GM12874 (cell line): ENCODE results near the gene HAUS7.

Source experiments
- TF ChIP-seq, protein P1 (sequence below): IDR thresholded peaks from 2 replicates; pipeline ENCODE4 v1.5.1; 2011; ENCODE audit warnings: low read depth, mild to moderate bottlenecking, control low read depth, low read length, moderate library complexity; ENCODE audit not compliant: insufficient read depth

The HAUS7 gene

DNA sequence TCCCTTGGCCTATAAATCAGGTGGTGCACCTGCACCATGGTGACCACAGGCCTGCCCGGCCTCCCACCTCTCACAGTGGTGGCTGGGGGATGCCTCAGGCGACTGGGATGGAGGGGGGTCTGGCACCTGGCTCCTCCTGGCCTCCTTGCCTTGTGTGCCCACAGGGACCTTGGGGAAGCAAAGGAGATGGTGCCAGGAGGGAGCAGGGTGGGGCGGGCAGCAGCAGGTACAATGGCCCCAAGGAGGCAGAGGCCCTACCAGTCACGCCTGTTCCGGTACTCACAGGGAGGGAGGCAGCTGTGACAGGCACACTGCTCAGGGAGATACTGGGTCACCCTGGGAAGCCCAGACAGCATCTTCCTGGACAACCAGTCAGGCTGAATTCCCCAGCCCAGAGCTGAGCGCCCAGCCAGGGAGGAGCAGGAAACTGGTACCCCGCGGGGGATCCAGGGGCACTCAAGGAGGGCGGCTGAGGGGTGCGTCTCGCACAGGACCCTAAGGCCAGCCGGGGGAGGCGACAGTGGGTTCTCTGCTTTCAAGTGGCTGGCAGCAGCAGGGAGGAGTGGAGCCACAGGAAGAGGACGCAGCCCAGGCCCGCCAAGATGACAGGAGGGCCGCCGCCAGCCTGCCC lies 23.3 kb downstream of the HAUS7 start:
- TF ChIP-seq, protein P1, sequence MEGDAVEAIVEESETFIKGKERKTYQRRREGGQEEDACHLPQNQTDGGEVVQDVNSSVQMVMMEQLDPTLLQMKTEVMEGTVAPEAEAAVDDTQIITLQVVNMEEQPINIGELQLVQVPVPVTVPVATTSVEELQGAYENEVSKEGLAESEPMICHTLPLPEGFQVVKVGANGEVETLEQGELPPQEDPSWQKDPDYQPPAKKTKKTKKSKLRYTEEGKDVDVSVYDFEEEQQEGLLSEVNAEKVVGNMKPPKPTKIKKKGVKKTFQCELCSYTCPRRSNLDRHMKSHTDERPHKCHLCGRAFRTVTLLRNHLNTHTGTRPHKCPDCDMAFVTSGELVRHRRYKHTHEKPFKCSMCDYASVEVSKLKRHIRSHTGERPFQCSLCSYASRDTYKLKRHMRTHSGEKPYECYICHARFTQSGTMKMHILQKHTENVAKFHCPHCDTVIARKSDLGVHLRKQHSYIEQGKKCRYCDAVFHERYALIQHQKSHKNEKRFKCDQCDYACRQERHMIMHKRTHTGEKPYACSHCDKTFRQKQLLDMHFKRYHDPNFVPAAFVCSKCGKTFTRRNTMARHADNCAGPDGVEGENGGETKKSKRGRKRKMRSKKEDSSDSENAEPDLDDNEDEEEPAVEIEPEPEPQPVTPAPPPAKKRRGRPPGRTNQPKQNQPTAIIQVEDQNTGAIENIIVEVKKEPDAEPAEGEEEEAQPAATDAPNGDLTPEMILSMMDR = no peak

DNA sequence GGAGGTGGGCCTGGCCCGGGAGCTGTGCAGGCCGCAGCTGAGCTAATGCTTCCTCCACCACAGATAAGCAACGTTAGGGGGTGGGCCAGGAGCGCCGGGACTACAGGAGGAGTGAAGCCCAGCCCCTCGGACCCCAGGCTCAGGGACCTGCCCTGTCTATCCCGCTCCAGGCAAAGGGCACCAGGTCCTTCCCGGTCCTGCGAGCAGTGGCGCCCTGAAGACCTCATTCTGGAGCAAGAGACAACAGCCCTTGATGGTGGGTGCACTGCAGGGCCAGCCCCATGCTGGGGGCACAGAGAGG lies 23.8 kb downstream of the HAUS7 start:
- TF ChIP-seq, protein P1 = no peak

DNA sequence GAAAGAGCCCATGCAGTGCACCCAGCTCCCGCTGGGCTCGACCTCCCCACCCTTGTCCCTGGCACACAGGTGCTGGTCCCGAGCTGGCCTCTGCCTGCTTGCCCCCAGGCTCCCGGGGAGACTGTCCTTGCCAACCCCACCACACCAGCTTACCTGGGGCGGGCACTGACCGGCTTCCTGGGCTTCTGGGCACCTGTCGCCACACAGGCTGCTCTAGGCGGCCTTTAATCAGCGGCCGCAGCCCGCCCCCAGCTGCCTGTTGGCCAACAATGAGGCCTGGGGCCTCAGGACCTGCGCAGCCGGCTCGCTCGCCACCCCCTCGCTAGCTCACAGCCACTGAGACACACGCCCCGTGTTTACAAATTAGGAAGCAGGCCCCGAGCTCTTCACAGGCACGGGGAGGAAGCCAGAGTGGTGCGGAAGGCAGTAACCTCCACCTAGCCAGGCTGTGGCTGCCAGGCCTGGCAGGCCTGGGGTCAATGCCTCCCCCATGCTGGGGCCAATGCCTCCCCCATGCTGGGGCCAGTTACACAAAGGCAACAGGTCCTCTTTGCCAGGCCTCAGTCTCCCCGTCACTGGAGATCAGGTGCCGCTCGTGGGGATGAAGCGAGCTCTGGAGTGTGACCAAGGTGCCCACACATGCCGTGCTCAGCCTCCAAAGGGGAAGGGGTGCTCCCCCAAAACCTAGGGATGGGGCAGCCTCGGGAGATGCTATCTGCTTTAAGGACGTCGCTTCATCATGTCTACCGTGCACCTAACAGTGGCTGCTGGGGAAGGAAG lies 24.3 kb downstream of the HAUS7 start, which contains the start of gene TREX2:
Gene TREX2, minus strand, starts transcription at position 201 of the 780 bp plus-strand sequence. CDS start 626 bp downstream, outside the sequence.
- TF ChIP-seq, protein P1 = no peak

DNA sequence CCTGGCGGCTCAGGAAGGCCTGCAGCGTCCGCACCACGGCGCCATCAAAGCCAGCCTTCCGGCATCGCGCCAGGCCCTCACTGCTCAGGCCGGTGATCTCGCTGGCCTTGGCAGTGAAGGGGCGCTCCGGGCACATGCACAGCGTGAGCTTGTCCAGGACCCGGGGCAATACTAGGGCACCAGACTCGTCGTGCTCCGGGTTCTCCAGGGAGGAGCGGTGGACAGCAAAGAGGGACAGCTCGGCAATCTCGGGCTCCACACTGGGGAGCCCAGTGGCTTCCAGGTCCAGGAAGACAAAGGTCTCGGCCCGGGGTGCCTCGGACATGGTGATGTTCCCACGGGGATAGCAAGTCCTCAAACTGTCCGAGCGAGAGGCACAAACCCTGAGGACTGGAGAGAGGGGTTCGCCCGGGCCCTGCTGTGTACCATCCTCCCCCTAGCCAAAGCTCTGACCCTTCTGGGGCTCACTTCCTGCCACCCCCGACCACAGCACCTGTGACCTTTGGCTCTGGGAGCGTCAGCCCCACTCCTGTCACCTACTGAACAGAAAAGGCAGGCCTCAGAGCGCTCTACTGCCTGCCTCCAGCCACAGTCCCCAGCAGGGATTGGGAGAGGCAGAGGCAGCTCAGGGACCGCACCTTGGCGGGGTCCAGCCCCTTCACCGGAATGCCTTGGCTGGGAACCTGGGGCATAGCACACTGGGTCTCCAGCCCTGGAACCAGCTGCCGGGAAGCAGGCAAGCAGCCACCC lies 25.1 kb downstream of the HAUS7 start:
- TF ChIP-seq, protein P1 = no peak

DNA sequence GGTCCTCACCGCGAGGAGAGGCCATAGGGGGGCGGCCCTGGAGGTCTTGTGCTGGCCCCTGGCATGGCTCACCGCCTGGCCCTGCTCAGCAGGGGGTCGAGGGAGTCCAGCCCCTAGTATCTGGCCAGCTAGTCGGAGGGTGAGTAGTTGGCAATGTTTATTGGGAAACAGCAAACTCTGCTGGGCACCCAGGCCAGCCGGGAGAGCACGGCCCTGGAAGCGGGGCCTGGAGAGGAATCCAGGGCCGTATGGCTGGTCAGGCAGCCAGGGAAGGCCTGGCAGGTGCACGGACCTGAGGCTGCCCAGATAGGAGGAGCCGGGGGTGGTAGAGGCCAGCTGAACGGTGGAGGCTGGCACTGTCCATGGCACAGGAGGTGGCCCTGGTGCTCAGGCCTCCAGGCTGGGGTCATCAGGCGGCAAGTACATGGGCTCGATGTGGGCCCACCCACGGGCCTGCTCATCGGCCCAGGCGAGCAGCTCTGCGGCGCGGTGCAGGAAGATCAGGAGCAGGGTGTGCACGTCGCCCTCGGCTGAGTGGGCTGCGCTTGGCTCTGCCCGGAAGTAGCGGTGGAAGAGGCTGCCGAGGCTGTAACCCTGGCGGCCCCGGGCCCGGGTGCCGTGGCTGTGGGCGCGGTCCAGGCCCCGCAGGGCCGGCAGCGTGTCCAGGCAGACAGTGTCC lies 25.9 kb downstream of the HAUS7 start:
- TF ChIP-seq, protein P1 = no peak

DNA sequence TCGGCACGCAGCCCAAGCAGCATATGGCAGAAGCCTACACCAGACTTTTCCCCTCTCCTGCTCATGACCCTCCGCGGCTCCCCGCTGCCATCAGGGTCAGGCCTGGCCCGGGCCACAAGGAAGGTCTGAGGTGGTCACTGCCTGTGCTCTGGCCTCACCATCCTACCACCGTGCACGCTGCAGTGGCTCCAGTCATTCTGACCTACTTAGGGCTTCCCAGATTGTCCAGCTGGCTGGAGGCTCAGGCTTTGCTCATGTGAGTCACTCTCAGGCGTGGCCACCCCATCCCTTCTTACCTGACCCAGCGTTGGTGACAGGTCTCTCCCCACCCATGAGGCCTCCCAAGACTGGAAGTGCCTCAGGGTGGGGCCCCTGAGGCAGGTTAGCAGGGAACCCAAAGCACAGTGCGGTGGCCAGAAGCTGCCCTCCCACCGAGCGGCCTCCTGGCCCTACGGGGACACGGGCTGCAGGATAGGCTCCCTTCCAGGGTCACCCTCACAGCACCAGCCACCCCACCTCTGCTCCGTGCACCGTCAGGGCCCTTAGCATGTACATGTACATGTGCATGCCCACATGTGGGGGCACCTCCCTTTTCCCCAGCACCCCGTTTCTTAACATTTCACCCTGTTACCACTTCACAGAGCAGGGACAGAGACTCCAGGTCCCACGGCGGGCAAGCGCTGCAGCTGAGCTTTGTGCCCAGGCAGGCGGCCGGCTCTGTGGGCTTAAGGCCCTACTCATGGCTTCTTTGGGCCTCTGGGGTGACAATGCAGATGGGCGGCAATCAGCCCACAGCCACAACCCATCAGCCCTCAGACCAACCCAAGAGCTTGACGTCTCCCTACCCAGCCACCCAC lies 26.7 kb downstream of the HAUS7 start:
- TF ChIP-seq, protein P1 = no peak
